ENCODE results near the gene ADGRV1. TPM values are rescaled to one million over a fixed set of nuclear protein-coding genes. Genes with fewer than 3 reads are reported as not detected.
A peak's percentile ranks its signal among the peaks of the same experiment; 100 is the strongest.

Gene ADGRV1
- total and polyA plus RNA-seq, 9 of the 15 experiments (the other 6 are each of a cell fraction or from before 2014, with no cell fraction given): 21.7 to 156 (median 58.2) TPM

- Histone ChIP-seq H3K36me3 (ENCODE audit: control insufficient read depth, insufficient read depth, low read length) (no peaks in the 10 kb centered on the region), H3K4me3 (no peak overlapping the region), H3K4me2 (ENCODE audit: insufficient read depth, low read length) (no peak overlapping the region), H3K9me3 (replicated peaks; ENCODE audit: control insufficient read depth, insufficient read depth, low read depth, low read length) (no peaks in the 10 kb centered on the region), H2AFZ (ENCODE audit: low read depth, low read length) (no peak overlapping the region), H3K27ac (ENCODE audit: extremely low read depth, low read depth, low read length) (no peak overlapping the region), H3K4me1 (replicated peaks in 1 of 2; ENCODE audit: control insufficient read depth in 2 of 2, insufficient read depth in 2 of 2, low read length in 2 of 2) (peaks cover 0 to 9% of the 10 kb centered on the region in 2 experiments; a peak in 3 of 5 replicates), H4K20me1 (replicated peaks; ENCODE audit: control insufficient read depth, insufficient read depth, low read length) (no peaks in the 10 kb centered on the region), H3K9me1 (ENCODE audit: control insufficient read depth, insufficient read depth, low read length) (no peaks in the 10 kb centered on the region), H3K9ac (ENCODE audit: insufficient read depth in 1 of 2, low read depth in 2 of 2, low read length in 2 of 2) (no peak overlapping the region), H3K79me2 (ENCODE audit: control insufficient read depth, insufficient read depth, low read length) (no peaks in the 10 kb centered on the region), H3K27me3 (ENCODE audit: control insufficient read depth in 2 of 2, insufficient read depth in 2 of 2, low read length in 2 of 2) (no peaks in the 10 kb centered on the region)
- BruUV-seq (replicated peaks): no TSS peak
- ChIA-PET CTCF (ENCODE audit: low intra/inter-chr PET ratio) (no interaction called here), POLR2A (interaction anchor here (0.9 kb wide), 1 partner anchor 10 kb away, joined by 3 read pairs; no protein-coding TSS in a partner anchor)
- no peak for FAIRE-seq
- peak in 2 of 4 experiments; percentile 13 to 14 for DNase-seq (ENCODE audit: extremely low read depth in 1 of 4, low spot score in 3 of 4)
- no peak for ATAC-seq
- in situ Hi-C loops (cut with MboI) (no loop called here), intact Hi-C loops (cut with micrococcal nuclease) (no loop called here)
- 78% methylated on average over 6 of the region's 6 CpGs for WGBS (ENCODE audit: insufficient coverage, low coverage, missing lambda C conversion rate)
- TF ChIP-seq XRCC5 (IDR thresholded peaks at IDR 0.05; ENCODE audit: low read depth, low read length): no peak
- no peak for TF ChIP-seq ZNF507 (tag; conservative IDR thresholded peaks at IDR 0.05)
- no peak for TF ChIP-seq PHTF2 (CRISPR knock-in tag; IDR thresholded peaks at IDR 0.05)
- no peak for TF ChIP-seq ZC3H11A (IDR thresholded peaks at IDR 0.05; ENCODE audit: low read depth, low read length)
- TF ChIP-seq RBM14 (IDR thresholded peaks at IDR 0.05; ENCODE audit: borderline replicate concordance, insufficient read depth, low read depth, low read length): no peak
- TF ChIP-seq HNRNPL (IDR thresholded peaks at IDR 0.05; ENCODE audit: low read depth, low read length): no peak
- TF ChIP-seq MEIS2 (IDR thresholded peaks at IDR 0.05; ENCODE audit: partially characterized antibody): no peak
- TF ChIP-seq CXXC5 (CRISPR knock-in tag; IDR thresholded peaks at IDR 0.05): no peak
- no peak for TF ChIP-seq ZNF232 (CRISPR knock-in tag; IDR thresholded peaks at IDR 0.05)
- no peak for TF ChIP-seq HOXB6 (CRISPR knock-in tag; IDR thresholded peaks at IDR 0.05; ENCODE audit: borderline replicate concordance)
- no peak for TF ChIP-seq ATF1 (CRISPR knock-in tag; IDR thresholded peaks at IDR 0.05)
- TF ChIP-seq ATF1 (tag; IDR thresholded peaks at IDR 0.05): no peak
- TF ChIP-seq PKNOX1 (IDR thresholded peaks at IDR 0.05): no peak
- no peak for TF ChIP-seq POLR2G (IDR thresholded peaks at IDR 0.05; ENCODE audit: low read depth, low read length)
- no peak for TF ChIP-seq TSHZ1 (CRISPR knock-in tag; IDR thresholded peaks at IDR 0.05)
These were observed 466.1 kb downstream of the ADGRV1 start for GRCh38 chr5:91024727-91025126.

All from K562 (cell line).